ENCODE results near the gene TEX30. TPM values are rescaled to one million over a fixed set of nuclear protein-coding genes. Genes with fewer than 3 reads are reported as not detected.
"Not testable (repeated sequence)": the region's sequence is repeated elsewhere in the genome, so short reads cannot be mapped to it uniquely, and the experiment has no call there.

TEX30 gene
- total and polyA plus RNA-seq, 9 donors, result 6.4 to 14.7 (median 8.4) TPM

GRCh38 chr13:102784483-102784882, 10.9 kb upstream of the TEX30 start:
- TF ChIP-seq CTCF (IDR thresholded peaks at IDR 0.05), result no peak
- Histone ChIP-seq H3K36me3 (no peaks in the 10 kb centered on the region), H3K4me1 (ENCODE audit: insufficient read depth) (no peaks in the 10 kb centered on the region), H3K4me3 (no peak overlapping the region), H3K9me3 (no peaks in the 10 kb centered on the region), H3K27me3 (no peaks in the 10 kb centered on the region), H3K27ac (peak overlapping the region in 1 of 2 donors; percentile 26)
- 9 to 23% (median 21%) methylated on average over 3 of the region's 3 CpGs for WGBS, 3 donors
- intact Hi-C loops (cut with DNase I), result no loop called here
- DNase-seq, result no peak

DNA sequence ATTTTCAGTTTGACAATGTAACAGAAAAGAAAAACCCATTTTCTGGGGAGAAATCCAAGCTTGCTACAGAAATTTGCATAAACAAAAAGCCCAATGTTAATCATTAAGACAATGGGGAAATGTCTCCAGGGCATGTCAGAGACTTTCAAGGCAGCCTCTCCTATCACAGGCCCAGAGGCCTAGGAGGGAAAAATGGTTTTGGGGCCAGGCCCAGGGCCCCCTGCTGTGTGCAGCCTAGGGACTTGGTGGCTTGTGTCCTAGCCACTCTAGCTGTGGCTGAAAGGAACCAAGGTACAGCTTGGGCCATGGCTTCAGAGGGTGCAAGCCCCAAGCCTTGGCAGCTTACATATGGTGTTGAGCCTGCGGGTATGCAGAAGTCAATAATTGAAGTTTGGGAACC, 8.0 kb upstream of the TEX30 start:
- H3K27me3 ChIP-seq, result no peaks in the 10 kb centered on the region
- DNase-seq, result no peak
- H3K27ac ChIP-seq, result no peak overlapping the region
- no peak for TF ChIP-seq POLR2A (IDR thresholded peaks at IDR 0.05)
- H3K4me3 ChIP-seq, result no peak overlapping the region
- H3K4me1 ChIP-seq (ENCODE audit: insufficient read depth), result no peaks in the 10 kb centered on the region
- no peaks in the 10 kb centered on the region for H3K36me3 ChIP-seq
- no peaks in the 10 kb centered on the region for H3K9me3 ChIP-seq
- 95 to 100% (median 96%) methylated on average over 1 of the region's 1 CpG for WGBS, 3 donors
- intact Hi-C loops (cut with DNase I), result no loop called here

DNA sequence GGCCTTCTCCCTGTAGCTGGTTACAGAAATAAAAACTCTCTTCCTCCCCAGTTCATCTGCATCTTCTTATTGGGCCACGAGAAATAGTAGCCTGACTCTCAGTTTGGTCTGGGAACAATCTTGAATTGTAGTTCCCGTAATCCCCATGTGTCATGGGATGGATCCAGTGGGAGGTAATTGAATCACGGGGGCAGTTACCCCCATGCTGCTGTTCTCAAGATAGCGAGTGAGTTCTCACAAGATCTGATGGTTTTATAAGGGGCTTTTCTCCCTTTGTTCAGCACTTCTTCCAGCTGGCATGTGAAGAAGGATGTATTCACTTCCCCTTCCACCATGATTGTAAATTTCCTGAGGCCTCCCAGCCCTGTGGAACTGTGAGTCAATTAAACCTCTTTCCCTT, 7.1 kb upstream of the TEX30 start:
- H3K9me3 ChIP-seq; DNase-seq; H3K4me1 ChIP-seq (ENCODE audit: insufficient read depth); H3K36me3 ChIP-seq; intact Hi-C loops (cut with DNase I); H3K27ac ChIP-seq; H3K4me3 ChIP-seq; H3K27me3 ChIP-seq: not testable (repeated sequence)
- 79 to 84% (median 82%) methylated on average over 4 of the region's 4 CpGs for WGBS, 3 donors

DNA sequence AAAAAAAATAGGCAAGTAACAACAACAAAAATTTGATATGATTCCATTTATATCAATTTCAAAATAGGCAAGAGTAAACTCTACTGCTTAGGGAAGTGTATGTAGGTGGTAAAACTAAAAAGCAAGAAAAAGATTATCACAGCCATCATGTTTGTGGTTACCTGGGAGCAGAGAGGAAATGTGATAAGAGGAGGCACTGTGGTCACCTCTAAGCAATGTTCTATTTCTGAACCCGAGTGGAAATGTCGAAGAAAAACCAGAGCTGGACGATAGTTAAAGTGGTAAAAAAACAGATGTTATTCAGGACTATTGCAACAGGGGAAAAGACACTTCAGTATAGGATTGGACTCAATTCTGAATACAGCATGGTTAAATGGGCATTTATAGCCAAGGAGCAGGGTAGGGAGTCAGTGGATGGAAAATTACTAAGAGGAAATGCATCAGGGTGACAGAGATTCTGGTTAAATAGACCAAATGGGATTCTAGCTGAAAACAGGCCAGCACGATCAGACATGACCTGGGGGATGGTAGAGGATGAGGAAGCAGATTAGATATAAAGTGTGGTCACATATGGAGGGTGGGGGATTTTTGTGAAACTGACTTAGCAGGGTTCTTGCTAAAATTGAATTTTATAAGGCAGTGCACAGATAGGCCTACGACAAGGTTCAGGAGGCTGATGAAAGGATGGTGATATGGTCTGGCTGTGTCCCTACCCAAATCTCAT, 6.0 kb upstream of the TEX30 start:
- Histone ChIP-seq H3K36me3 (no peaks in the 10 kb centered on the region), H3K27me3 (no peaks in the 10 kb centered on the region), H3K9me3 (no peaks in the 10 kb centered on the region), H3K27ac (no peak overlapping the region), H3K4me1 (ENCODE audit: insufficient read depth) (no peaks in the 10 kb centered on the region), H3K4me3 (no peak overlapping the region)
- intact Hi-C loops (cut with DNase I), result no loop called here
- 82 to 84% (median 82%) methylated on average over 5 of the region's 5 CpGs for WGBS, 3 donors
- TF ChIP-seq CTCF (IDR thresholded peaks at IDR 0.05) (no peak), POLR2A (IDR thresholded peaks at IDR 0.05) (no peak), EP300 (IDR thresholded peaks at IDR 0.05) (no peak)
- no peak for DNase-seq

DNA sequence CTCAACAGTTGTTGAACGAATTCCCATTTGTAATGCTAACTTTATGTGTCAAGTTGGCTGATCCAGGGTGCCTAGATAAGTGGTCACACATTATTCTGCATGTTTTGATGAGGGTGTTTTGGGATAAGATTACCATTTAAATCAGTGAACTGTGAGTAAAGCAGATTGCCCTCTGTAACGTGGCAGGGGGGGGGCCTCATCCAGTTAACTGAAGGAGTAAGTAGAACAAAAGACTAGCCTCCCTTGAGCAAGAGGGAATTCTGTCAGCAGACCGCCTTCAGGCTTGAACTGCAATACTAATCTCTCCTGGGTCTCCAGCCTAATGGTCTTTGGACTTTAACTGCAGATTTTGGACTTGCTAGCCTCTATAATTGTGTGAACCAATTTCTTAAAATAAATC, 4.2 kb upstream of the TEX30 start:
- Histone ChIP-seq H3K4me3 (no peak overlapping the region), H3K27me3 (no peaks in the 10 kb centered on the region), H3K27ac (no peak overlapping the region), H3K4me1 (ENCODE audit: insufficient read depth) (peaks cover 4% of the 10 kb centered on the region), H3K9me3 (no peaks in the 10 kb centered on the region), H3K36me3 (no peaks in the 10 kb centered on the region)
- 79 to 86% (median 83%) methylated on average over 3 of the region's 3 CpGs for WGBS, 3 donors
- no peak for DNase-seq
- no peak for TF ChIP-seq CTCF (IDR thresholded peaks at IDR 0.05)
- TF ChIP-seq EP300 (IDR thresholded peaks at IDR 0.05), result no peak
- TF ChIP-seq POLR2A (IDR thresholded peaks at IDR 0.05), result no peak
- intact Hi-C loops (cut with DNase I), result no loop called here
